ENCODE measurements around the gene PTK7.

GRCh38 chr6:43141644-43142043, 65.5 kb downstream of the PTK7 start:
- TF ChIP-seq, protein P1, sequence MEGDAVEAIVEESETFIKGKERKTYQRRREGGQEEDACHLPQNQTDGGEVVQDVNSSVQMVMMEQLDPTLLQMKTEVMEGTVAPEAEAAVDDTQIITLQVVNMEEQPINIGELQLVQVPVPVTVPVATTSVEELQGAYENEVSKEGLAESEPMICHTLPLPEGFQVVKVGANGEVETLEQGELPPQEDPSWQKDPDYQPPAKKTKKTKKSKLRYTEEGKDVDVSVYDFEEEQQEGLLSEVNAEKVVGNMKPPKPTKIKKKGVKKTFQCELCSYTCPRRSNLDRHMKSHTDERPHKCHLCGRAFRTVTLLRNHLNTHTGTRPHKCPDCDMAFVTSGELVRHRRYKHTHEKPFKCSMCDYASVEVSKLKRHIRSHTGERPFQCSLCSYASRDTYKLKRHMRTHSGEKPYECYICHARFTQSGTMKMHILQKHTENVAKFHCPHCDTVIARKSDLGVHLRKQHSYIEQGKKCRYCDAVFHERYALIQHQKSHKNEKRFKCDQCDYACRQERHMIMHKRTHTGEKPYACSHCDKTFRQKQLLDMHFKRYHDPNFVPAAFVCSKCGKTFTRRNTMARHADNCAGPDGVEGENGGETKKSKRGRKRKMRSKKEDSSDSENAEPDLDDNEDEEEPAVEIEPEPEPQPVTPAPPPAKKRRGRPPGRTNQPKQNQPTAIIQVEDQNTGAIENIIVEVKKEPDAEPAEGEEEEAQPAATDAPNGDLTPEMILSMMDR (IDR thresholded peaks at IDR 0.05; ENCODE audit: borderline replicate concordance, extremely low read depth, low read length, poor library complexity, severe bottlenecking): no peak
- no peak for TF ChIP-seq EZH2 (IDR thresholded peaks at IDR 0.05; ENCODE audit: borderline replicate concordance, low read depth, low read length, severe bottlenecking)

All from DND-41 (cell line).